Lower lobe of right lung (tissue), 2 donors: ENCODE measurements around the gene SORCS2. TPM values are rescaled to one million over a fixed set of nuclear protein-coding genes. Genes with fewer than 3 reads are reported as not detected.

Experiments used
- ATAC-seq, 2 donors: fragments of 200-7000 bp; cut with Tn5 transposase; one replicate each; pipeline ENCODE4 v1.9.1; 2020 to 2022; ENCODE audit warnings: mild to moderate bottlenecking in 2 of 2, moderate library complexity in 2 of 2
- DNase-seq: peaks from one replicate; pipeline ENCODE4 v3.0.0-alpha.2; 2020
- H3K27ac ChIP-seq: fragments of 200-600 bp; one replicate; pipeline ENCODE4 v1.8.0; 2022
- H3K27me3 ChIP-seq: fragments of 200-600 bp; one replicate; pipeline ENCODE4 v1.8.0; 2022; ENCODE audit warnings: low read depth
- H3K36me3 ChIP-seq: fragments of 200-600 bp; one replicate; pipeline ENCODE4 v1.8.0; 2022; ENCODE audit warnings: mild to moderate bottlenecking
- H3K4me1 ChIP-seq: fragments of 200-600 bp; one replicate; pipeline ENCODE4 v1.8.0; 2022
- H3K4me3 ChIP-seq: fragments of 200-600 bp; one replicate; pipeline ENCODE4 v1.8.0; 2022; ENCODE audit warnings: mild to moderate bottlenecking
- H3K9me3 ChIP-seq: fragments of 200-600 bp; one replicate; pipeline ENCODE4 v1.8.0; 2022
- CTCF ChIP-seq: fragments of 200-600 bp; IDR thresholded peaks from one replicate; pipeline ENCODE4 v1.8.0; 2022; ENCODE audit warnings: antibody characterized with exemption, mild to moderate bottlenecking
- intact Hi-C: fragments of 100-400 bp; cut with DNase I; formaldehyde crosslinking; loops from one replicate; pipeline ENCODE4 v1.11.0; 2022
- total RNA-seq: library from RNA; stranded (reverse); fragmentation: NEBNext Ultra II Directional; extraction: Animal tissue kit (Norgen Biotek cat#: 25700); gene quantifications from one replicate; pipeline ENCODE4 v1.2.1, GENCODE V29; 2021
- donor health status: DM: no; HTN: yes; CAD: no; lungs with severe emphysema.

SORCS2 gene
- total RNA-seq, 1 donor from 2014 or later: 5.8 TPM

GRCh38 chr4:7535094-7535493, 342.8 kb downstream of the SORCS2 start:
- intact Hi-C loops: no loop called here
- no peak overlapping the region for H3K27ac ChIP-seq
- TF ChIP-seq CTCF: no peak
- ATAC-seq (no peak), DNase-seq (no peak)
- no peaks in the 10 kb centered on the region for H3K9me3 ChIP-seq
- H3K4me3 ChIP-seq: no peak overlapping the region
- no peaks in the 10 kb centered on the region for H3K36me3 ChIP-seq
- no peaks in the 10 kb centered on the region for H3K4me1 ChIP-seq
- H3K27me3 ChIP-seq: no peaks in the 10 kb centered on the region

DNA sequence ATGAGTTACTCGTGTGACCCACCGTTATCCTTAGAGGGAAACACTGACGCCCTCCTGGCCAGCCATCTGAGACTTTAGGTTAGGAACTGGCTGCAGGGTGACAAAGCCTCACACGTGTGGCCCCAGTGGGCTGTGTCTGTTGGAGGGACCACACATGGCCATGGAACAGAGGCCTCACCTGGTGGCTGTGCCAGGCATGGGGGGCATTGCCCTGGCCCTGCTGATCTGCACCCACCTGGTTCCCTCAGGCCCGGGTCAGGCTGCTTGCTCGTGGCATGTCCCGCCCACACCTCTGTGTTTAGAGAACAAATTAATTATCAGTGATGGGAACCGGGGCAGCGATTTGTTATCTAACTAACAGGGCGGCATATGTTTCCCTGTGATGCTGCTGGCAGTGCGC, 343.3 kb downstream of the SORCS2 start:
- intact Hi-C loops: no loop called here
- no peak for ATAC-seq

GRCh38 chr4:7536876-7537275, 344.5 kb downstream of the SORCS2 start:
- no peak overlapping the region for H3K4me3 ChIP-seq
- H3K36me3 ChIP-seq: no peaks in the 10 kb centered on the region
- ATAC-seq: no peak
- DNase-seq: no peak
- intact Hi-C loops: no loop called here
- H3K4me1 ChIP-seq: no peaks in the 10 kb centered on the region
- TF ChIP-seq CTCF: no peak
- no peaks in the 10 kb centered on the region for H3K27me3 ChIP-seq
- no peak overlapping the region for H3K27ac ChIP-seq
- H3K9me3 ChIP-seq: no peaks in the 10 kb centered on the region

More for the DNA sequence above, 343.3 kb downstream of the SORCS2 start:
- Histone ChIP-seq H3K9me3 (no peaks in the 10 kb centered on the region), H3K4me1 (no peaks in the 10 kb centered on the region), H3K27me3 (no peaks in the 10 kb centered on the region), H3K4me3 (no peak overlapping the region), H3K27ac (no peak overlapping the region), H3K36me3 (no peaks in the 10 kb centered on the region)
- DNase-seq: no peak
- no peak for TF ChIP-seq CTCF

GRCh38 chr4:7537853-7538400, 345.6 kb downstream of the SORCS2 start:
- no peak overlapping the region for H3K4me3 ChIP-seq
- intact Hi-C loops: no loop called here
- H3K36me3 ChIP-seq: no peaks in the 10 kb centered on the region
- H3K27me3 ChIP-seq: no peaks in the 10 kb centered on the region
- no peaks in the 10 kb centered on the region for H3K4me1 ChIP-seq
- no peak for TF ChIP-seq CTCF
- no peak for DNase-seq
- H3K9me3 ChIP-seq: no peaks in the 10 kb centered on the region
- ATAC-seq: no peak
- no peak overlapping the region for H3K27ac ChIP-seq

GRCh38 chr4:7538518-7538917, 346.2 kb downstream of the SORCS2 start:
- H3K27ac ChIP-seq: no peak overlapping the region
- no peaks in the 10 kb centered on the region for H3K27me3 ChIP-seq
- intact Hi-C loops: no loop called here
- no peaks in the 10 kb centered on the region for H3K9me3 ChIP-seq
- H3K36me3 ChIP-seq: no peaks in the 10 kb centered on the region
- DNase-seq (no peak), ATAC-seq (no peak)
- H3K4me1 ChIP-seq: no peaks in the 10 kb centered on the region
- TF ChIP-seq CTCF: no peak
- H3K4me3 ChIP-seq: no peak overlapping the region

DNA sequence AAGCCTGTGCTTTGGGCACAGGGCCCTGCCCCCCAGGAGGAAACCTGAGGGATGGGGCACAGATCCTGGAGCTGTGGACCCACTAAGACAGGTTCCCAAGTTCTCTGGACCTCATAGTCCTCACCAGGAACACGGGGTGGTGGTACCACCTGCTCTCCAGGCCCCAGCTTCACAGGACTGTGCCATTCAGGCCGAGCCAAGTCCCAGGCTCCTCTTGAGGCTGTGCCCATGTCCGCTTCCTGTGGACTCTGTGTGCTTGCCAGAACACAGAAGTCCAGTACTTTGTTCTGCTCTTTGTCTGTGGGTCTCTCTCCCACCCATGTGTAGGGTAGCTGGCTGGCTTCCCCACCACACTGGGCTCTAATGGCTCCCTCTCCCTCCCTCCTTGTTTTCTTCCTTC, 346.8 kb downstream of the SORCS2 start:
- Histone ChIP-seq H3K27ac (no peak overlapping the region), H3K36me3 (no peaks in the 10 kb centered on the region), H3K27me3 (no peaks in the 10 kb centered on the region), H3K4me1 (no peaks in the 10 kb centered on the region), H3K9me3 (no peaks in the 10 kb centered on the region), H3K4me3 (no peak overlapping the region)
- intact Hi-C loops: no loop called here
- ATAC-seq: no peak
- no peak for DNase-seq
- no peak for TF ChIP-seq CTCF
